ENCODE data around the gene ANKH. TPM values are rescaled to one million over a fixed set of nuclear protein-coding genes. Genes with fewer than 3 reads are reported as not detected.

ANKH gene
- total RNA-seq, 1 experiment from 2014 or later, result 16.9 TPM

- peaks cover 13% of the 10 kb centered on the region for H3K4me1 Mint-ChIP-seq
- H3K36me3 Mint-ChIP-seq, result no peaks in the 10 kb centered on the region; the same call in 1 of the 2 replicates
- no peak overlapping the region for H3K27ac Mint-ChIP-seq
- H3K9me3 Mint-ChIP-seq, result no peaks in the 10 kb centered on the region
- ChIA-PET POLR2A (no interaction called here), CTCF (no interaction called here)
- ATAC-seq (no peak), DNase-seq (ENCODE audit: low spot score) (no peak)
- no peak overlapping the region for H3K4me3 Mint-ChIP-seq
- no peak for TF ChIP-seq PRRX2 (CRISPR knock-in tag; IDR thresholded peaks at IDR 0.05)
- TF ChIP-seq, protein P1, sequence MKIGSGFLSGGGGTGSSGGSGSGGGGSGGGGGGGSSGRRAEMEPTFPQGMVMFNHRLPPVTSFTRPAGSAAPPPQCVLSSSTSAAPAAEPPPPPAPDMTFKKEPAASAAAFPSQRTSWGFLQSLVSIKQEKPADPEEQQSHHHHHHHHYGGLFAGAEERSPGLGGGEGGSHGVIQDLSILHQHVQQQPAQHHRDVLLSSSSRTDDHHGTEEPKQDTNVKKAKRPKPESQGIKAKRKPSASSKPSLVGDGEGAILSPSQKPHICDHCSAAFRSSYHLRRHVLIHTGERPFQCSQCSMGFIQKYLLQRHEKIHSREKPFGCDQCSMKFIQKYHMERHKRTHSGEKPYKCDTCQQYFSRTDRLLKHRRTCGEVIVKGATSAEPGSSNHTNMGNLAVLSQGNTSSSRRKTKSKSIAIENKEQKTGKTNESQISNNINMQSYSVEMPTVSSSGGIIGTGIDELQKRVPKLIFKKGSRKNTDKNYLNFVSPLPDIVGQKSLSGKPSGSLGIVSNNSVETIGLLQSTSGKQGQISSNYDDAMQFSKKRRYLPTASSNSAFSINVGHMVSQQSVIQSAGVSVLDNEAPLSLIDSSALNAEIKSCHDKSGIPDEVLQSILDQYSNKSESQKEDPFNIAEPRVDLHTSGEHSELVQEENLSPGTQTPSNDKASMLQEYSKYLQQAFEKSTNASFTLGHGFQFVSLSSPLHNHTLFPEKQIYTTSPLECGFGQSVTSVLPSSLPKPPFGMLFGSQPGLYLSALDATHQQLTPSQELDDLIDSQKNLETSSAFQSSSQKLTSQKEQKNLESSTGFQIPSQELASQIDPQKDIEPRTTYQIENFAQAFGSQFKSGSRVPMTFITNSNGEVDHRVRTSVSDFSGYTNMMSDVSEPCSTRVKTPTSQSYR (CRISPR knock-in tag; IDR thresholded peaks at IDR 0.05), result no peak
- TF ChIP-seq MXD4 (CRISPR knock-in tag; IDR thresholded peaks at IDR 0.05; ENCODE audit: borderline replicate concordance), result no peak
- TF ChIP-seq, protein P2, sequence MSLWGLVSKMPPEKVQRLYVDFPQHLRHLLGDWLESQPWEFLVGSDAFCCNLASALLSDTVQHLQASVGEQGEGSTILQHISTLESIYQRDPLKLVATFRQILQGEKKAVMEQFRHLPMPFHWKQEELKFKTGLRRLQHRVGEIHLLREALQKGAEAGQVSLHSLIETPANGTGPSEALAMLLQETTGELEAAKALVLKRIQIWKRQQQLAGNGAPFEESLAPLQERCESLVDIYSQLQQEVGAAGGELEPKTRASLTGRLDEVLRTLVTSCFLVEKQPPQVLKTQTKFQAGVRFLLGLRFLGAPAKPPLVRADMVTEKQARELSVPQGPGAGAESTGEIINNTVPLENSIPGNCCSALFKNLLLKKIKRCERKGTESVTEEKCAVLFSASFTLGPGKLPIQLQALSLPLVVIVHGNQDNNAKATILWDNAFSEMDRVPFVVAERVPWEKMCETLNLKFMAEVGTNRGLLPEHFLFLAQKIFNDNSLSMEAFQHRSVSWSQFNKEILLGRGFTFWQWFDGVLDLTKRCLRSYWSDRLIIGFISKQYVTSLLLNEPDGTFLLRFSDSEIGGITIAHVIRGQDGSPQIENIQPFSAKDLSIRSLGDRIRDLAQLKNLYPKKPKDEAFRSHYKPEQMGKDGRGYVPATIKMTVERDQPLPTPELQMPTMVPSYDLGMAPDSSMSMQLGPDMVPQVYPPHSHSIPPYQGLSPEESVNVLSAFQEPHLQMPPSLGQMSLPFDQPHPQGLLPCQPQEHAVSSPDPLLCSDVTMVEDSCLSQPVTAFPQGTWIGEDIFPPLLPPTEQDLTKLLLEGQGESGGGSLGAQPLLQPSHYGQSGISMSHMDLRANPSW (CRISPR knock-in tag; conservative IDR thresholded peaks at IDR 0.05; ENCODE audit: low read depth), result no peak
- TF ChIP-seq ZNF416 (CRISPR knock-in tag; IDR thresholded peaks at IDR 0.05), result no peak
- TF ChIP-seq ZNF317 (CRISPR knock-in tag; IDR thresholded peaks at IDR 0.05; ENCODE audit: borderline replicate concordance, low read depth), result no peak
- TF ChIP-seq ETV6 (CRISPR knock-in tag; IDR thresholded peaks at IDR 0.05), result no peak
- TF ChIP-seq ZNF121 (CRISPR knock-in tag; IDR thresholded peaks at IDR 0.05), result no peak
- no peak for TF ChIP-seq CREM (CRISPR knock-in tag; IDR thresholded peaks at IDR 0.05)
- H3K27me3 Mint-ChIP-seq (ENCODE audit: low read depth), result no peaks in the 10 kb centered on the region
Observed at GRCh38 chr5:14775857-14776256, 95.7 kb downstream of the ANKH start.

- peaks cover 8% of the 10 kb centered on the region for H3K4me1 Mint-ChIP-seq
- no peak overlapping the region for H3K4me3 Mint-ChIP-seq
- no peaks in the 10 kb centered on the region for H3K9me3 Mint-ChIP-seq
- CTCF ChIA-PET, result interaction anchor here (0.7 kb wide), 1 partner anchor 88 kb away, joined by 5 read pairs; no protein-coding TSS in a partner anchor
- peak; percentile 25; the same call in 1 of the 2 replicates for ATAC-seq
- no peak for TF ChIP-seq CBFB (CRISPR knock-in tag; IDR thresholded peaks at IDR 0.05; ENCODE audit: low read depth)
- TF ChIP-seq TP53 (CRISPR knock-in tag; IDR thresholded peaks at IDR 0.05), result no peak
- TF ChIP-seq, protein P3, sequence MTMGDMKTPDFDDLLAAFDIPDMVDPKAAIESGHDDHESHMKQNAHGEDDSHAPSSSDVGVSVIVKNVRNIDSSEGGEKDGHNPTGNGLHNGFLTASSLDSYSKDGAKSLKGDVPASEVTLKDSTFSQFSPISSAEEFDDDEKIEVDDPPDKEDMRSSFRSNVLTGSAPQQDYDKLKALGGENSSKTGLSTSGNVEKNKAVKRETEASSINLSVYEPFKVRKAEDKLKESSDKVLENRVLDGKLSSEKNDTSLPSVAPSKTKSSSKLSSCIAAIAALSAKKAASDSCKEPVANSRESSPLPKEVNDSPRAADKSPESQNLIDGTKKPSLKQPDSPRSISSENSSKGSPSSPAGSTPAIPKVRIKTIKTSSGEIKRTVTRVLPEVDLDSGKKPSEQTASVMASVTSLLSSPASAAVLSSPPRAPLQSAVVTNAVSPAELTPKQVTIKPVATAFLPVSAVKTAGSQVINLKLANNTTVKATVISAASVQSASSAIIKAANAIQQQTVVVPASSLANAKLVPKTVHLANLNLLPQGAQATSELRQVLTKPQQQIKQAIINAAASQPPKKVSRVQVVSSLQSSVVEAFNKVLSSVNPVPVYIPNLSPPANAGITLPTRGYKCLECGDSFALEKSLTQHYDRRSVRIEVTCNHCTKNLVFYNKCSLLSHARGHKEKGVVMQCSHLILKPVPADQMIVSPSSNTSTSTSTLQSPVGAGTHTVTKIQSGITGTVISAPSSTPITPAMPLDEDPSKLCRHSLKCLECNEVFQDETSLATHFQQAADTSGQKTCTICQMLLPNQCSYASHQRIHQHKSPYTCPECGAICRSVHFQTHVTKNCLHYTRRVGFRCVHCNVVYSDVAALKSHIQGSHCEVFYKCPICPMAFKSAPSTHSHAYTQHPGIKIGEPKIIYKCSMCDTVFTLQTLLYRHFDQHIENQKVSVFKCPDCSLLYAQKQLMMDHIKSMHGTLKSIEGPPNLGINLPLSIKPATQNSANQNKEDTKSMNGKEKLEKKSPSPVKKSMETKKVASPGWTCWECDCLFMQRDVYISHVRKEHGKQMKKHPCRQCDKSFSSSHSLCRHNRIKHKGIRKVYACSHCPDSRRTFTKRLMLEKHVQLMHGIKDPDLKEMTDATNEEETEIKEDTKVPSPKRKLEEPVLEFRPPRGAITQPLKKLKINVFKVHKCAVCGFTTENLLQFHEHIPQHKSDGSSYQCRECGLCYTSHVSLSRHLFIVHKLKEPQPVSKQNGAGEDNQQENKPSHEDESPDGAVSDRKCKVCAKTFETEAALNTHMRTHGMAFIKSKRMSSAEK (CRISPR knock-in tag; IDR thresholded peaks at IDR 0.05; ENCODE audit: borderline replicate concordance), result no peak
- TF ChIP-seq, protein P4, sequence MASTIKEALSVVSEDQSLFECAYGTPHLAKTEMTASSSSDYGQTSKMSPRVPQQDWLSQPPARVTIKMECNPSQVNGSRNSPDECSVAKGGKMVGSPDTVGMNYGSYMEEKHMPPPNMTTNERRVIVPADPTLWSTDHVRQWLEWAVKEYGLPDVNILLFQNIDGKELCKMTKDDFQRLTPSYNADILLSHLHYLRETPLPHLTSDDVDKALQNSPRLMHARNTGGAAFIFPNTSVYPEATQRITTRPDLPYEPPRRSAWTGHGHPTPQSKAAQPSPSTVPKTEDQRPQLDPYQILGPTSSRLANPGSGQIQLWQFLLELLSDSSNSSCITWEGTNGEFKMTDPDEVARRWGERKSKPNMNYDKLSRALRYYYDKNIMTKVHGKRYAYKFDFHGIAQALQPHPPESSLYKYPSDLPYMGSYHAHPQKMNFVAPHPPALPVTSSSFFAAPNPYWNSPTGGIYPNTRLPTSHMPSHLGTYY (CRISPR knock-in tag; IDR thresholded peaks at IDR 0.05), result no peak
- H3K27ac Mint-ChIP-seq, result no peak overlapping the region
- no peaks in the 10 kb centered on the region for H3K27me3 Mint-ChIP-seq (ENCODE audit: low read depth)
- DNase-seq (ENCODE audit: low spot score), result peak; percentile 17
- no peaks in the 10 kb centered on the region for H3K36me3 Mint-ChIP-seq
- POLR2A ChIA-PET, result no interaction called here
Observed at GRCh38 chr5:14773588-14773987, 98.0 kb downstream of the ANKH start.
